ENCODE data around the gene GJA4. TPM values are rescaled to one million over a fixed set of nuclear protein-coding genes. Genes with fewer than 3 reads are reported as not detected.

The GJA4 gene
- total RNA-seq, 2 donors from 2014 or later, result 2.3 to 3.5 TPM

GRCh38 chr1:34794001-34794789 lies 1.4 kb downstream of the GJA4 start:
- H3K4me3 ChIP-seq, result no peak overlapping the region
- H3K27ac ChIP-seq, result no peak overlapping the region
- no peak for TF ChIP-seq CTCF (IDR thresholded peaks at IDR 0.05)
- H3K4me1 ChIP-seq, result no peaks in the 10 kb centered on the region
- intact Hi-C loops (cut with DNase I), result no loop called here
- no peaks in the 10 kb centered on the region for H3K9me3 ChIP-seq
- no peak for DNase-seq
- H3K27me3 ChIP-seq, result peaks cover 13% of the 10 kb centered on the region
- H3K9ac ChIP-seq (ENCODE audit: low read depth in 2 of 2, low read length in 2 of 2), result no peak overlapping the region
- H3K36me3 ChIP-seq, result no peaks in the 10 kb centered on the region

- H3K36me3 ChIP-seq, result no peaks in the 10 kb centered on the region
- DNase-seq, result no peak
- TF ChIP-seq CTCF (IDR thresholded peaks at IDR 0.05), result no peak
- no peaks in the 10 kb centered on the region for H3K9me3 ChIP-seq
- no peaks in the 10 kb centered on the region for H3K4me1 ChIP-seq
- no peak overlapping the region for H3K4me3 ChIP-seq
- no peak overlapping the region for H3K27ac ChIP-seq
- H3K9ac ChIP-seq (ENCODE audit: low read depth in 2 of 2, low read length in 2 of 2), result no peak overlapping the region
- intact Hi-C loops (cut with DNase I), result no loop called here
- peaks cover 13% of the 10 kb centered on the region for H3K27me3 ChIP-seq
Measured at GRCh38 chr1:34794790-34795180, 2.0 kb downstream of the GJA4 start.

- intact Hi-C loops (cut with DNase I), result no loop called here
Measured at GRCh38 chr1:34795916-34796315, 3.1 kb downstream of the GJA4 start.

GRCh38 chr1:34796990-34797389 lies 4.2 kb downstream of the GJA4 start:
- Histone ChIP-seq H3K27me3 (peaks cover 11% of the 10 kb centered on the region), H3K4me3 (no peak overlapping the region), H3K36me3 (no peaks in the 10 kb centered on the region), H3K4me1 (no peaks in the 10 kb centered on the region), H3K27ac (no peak overlapping the region), H3K9ac (ENCODE audit: low read depth in 2 of 2, low read length in 2 of 2) (no peak overlapping the region), H3K9me3 (no peaks in the 10 kb centered on the region)
- no peak for DNase-seq
- TF ChIP-seq CTCF (IDR thresholded peaks at IDR 0.05), result no peak
- intact Hi-C loops (cut with DNase I), result no loop called here

More at GRCh38 chr1:34795916-34796315, 3.1 kb downstream of the GJA4 start:
- no peak for DNase-seq
- H3K4me3 ChIP-seq, result no peak overlapping the region
- peaks cover 13% of the 10 kb centered on the region for H3K27me3 ChIP-seq
- peak overlapping the region in 1 of 2 donors; percentile 35 for H3K9ac ChIP-seq (ENCODE audit: low read depth in 2 of 2, low read length in 2 of 2)
- H3K36me3 ChIP-seq, result no peaks in the 10 kb centered on the region
- H3K4me1 ChIP-seq, result no peaks in the 10 kb centered on the region
- H3K27ac ChIP-seq, result no peak overlapping the region
- no peak for TF ChIP-seq CTCF (IDR thresholded peaks at IDR 0.05)
- no peaks in the 10 kb centered on the region for H3K9me3 ChIP-seq

GRCh38 chr1:34800214-34800613 lies 7.4 kb downstream of the GJA4 start:
- Histone ChIP-seq H3K27me3 (no peaks in the 10 kb centered on the region), H3K9me3 (no peaks in the 10 kb centered on the region), H3K36me3 (no peaks in the 10 kb centered on the region), H3K4me3 (no peak overlapping the region), H3K9ac (ENCODE audit: low read depth in 2 of 2, low read length in 2 of 2) (no peak overlapping the region), H3K4me1 (no peaks in the 10 kb centered on the region), H3K27ac (no peak overlapping the region)
- intact Hi-C loops (cut with DNase I), result no loop called here
- DNase-seq, result no peak
- no peak for TF ChIP-seq CTCF (IDR thresholded peaks at IDR 0.05)

Measured in colonic mucosa (tissue), 4 donors.